ENCODE data around the gene NTMT1. TPM values are rescaled to one million over a fixed set of nuclear protein-coding genes. Genes with fewer than 3 reads are reported as not detected.

NTMT1 gene
- total RNA-seq, 1 experiment from 2014 or later, result 84.8 TPM

DNA sequence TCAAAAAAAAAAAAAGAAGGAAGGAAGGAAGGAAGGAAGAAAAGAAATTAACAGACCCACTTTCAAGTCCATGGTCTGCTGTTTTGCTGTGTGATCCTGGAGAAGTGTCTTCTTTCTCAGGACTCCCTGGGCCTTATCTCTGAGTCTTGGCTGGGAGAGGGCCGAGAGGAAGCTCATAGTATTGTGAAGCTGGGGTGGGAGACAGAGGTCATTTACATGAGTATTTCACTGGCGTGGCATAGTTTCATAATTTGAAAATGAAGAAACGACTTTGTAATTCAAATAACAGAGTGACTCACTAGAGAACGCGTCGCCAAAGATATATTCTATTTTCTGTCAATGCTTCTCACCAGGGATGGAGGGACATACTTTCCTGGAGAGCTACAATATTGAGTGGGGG is 2.6 kb upstream of the NTMT1 start:
- Histone ChIP-seq H3K9me3 (ENCODE audit: control insufficient read depth in 1 of 2, insufficient read depth in 1 of 2, low read depth in 1 of 2, low read length in 2 of 2) (no peaks in the 10 kb centered on the region), H3K27ac (ENCODE audit: low read depth, low read length) (no peak overlapping the region), H3K27me3 (ENCODE audit: insufficient read depth, low read length) (no peaks in the 10 kb centered on the region), H3K4me1 (ENCODE audit: control insufficient read depth in 1 of 2, insufficient read depth in 2 of 2, low read length in 2 of 2) (peaks cover 11 to 35% of the 10 kb centered on the region in 2 experiments), H3K4me3 (replicated peaks in 1 of 2; ENCODE audit: low read depth in 1 of 2, low read length in 2 of 2) (no peak overlapping the region), H3K9ac (ENCODE audit: low read length) (no peak overlapping the region), H3K9me2 (ENCODE audit: insufficient read depth) (no peaks in the 10 kb centered on the region), H3K36me3 (ENCODE audit: control insufficient read depth in 1 of 2, insufficient read depth in 2 of 2, low read length in 2 of 2) (peaks cover 5 to 9% of the 10 kb centered on the region in 2 experiments; a peak in 3 of 4 replicates), H4K20me1 (ENCODE audit: insufficient read depth) (peaks cover 10% of the 10 kb centered on the region; the same call in 1 of the 2 replicates), H3K4me2 (ENCODE audit: low read length) (no peak overlapping the region), H2AFZ (ENCODE audit: low read depth, low read length, poor library complexity, severe bottlenecking) (no peak overlapping the region), H3K79me2 (ENCODE audit: insufficient read depth, low read length) (peaks cover 23% of the 10 kb centered on the region)
- intact Hi-C loops (cut with micrococcal nuclease), result no loop called here
- no peak for DNase-seq (ENCODE audit: low read depth, low spot score)
- ChIA-PET CTCF (interaction anchor here (0.7 to 4.4 kb wide), 11 partner anchors 9 to 650 kb away, joined by 3 to 91 read pairs (median 5); no protein-coding TSS in a partner anchor), POLR2A (interaction anchor here (0.6 to 3.8 kb wide), 4 partner anchors 128 to 494 kb away, joined by 3 to 26 read pairs (median 5); no protein-coding TSS in a partner anchor), RAD21 (ENCODE audit: low non-redundant PET in 1 of 2, low total read pairs in 2 of 2, uncharacterized antibody in 2 of 2, unreplicated experiment in 2 of 2) (interaction anchor here (0.7 to 2.0 kb wide), 3 partner anchors 9 to 485 kb away, joined by 6 to 9 read pairs (median 9); no protein-coding TSS in a partner anchor)
- no peak for ATAC-seq
- BruUV-seq (replicated peaks), result no TSS peak
- TF ChIP-seq YY1 (IDR thresholded peaks at IDR 0.05; ENCODE audit: extremely low read depth, insufficient replicate concordance, low read depth, low read length) (no peak), FOSL1 (IDR thresholded peaks at IDR 0.05; ENCODE audit: low read depth) (no peak), TCF7L2 (IDR thresholded peaks at IDR 0.05; ENCODE audit: borderline replicate concordance, extremely low read depth, insufficient read depth, insufficient read length) (no peak), RAD21 (IDR thresholded peaks at IDR 0.05; ENCODE audit: low read depth) (no peak)
- TF ChIP-seq, protein P1, sequence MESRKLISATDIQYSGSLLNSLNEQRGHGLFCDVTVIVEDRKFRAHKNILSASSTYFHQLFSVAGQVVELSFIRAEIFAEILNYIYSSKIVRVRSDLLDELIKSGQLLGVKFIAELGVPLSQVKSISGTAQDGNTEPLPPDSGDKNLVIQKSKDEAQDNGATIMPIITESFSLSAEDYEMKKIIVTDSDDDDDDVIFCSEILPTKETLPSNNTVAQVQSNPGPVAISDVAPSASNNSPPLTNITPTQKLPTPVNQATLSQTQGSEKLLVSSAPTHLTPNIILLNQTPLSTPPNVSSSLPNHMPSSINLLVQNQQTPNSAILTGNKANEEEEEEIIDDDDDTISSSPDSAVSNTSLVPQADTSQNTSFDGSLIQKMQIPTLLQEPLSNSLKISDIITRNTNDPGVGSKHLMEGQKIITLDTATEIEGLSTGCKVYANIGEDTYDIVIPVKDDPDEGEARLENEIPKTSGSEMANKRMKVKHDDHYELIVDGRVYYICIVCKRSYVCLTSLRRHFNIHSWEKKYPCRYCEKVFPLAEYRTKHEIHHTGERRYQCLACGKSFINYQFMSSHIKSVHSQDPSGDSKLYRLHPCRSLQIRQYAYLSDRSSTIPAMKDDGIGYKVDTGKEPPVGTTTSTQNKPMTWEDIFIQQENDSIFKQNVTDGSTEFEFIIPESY (IDR thresholded peaks at IDR 0.05; ENCODE audit: extremely low read depth, insufficient replicate concordance, low read length), result no peak
- TF ChIP-seq, protein P2, sequence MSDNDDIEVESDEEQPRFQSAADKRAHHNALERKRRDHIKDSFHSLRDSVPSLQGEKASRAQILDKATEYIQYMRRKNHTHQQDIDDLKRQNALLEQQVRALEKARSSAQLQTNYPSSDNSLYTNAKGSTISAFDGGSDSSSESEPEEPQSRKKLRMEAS (IDR thresholded peaks at IDR 0.05), result no peak

Data from HCT116 (cell line).